HepG2 (cell line): ENCODE data around the gene GMNN. TPM values are rescaled to one million over a fixed set of nuclear protein-coding genes. Genes with fewer than 3 reads are reported as not detected.

Source experiments
- CAMTA2 ChIP-seq: sonication (generic); formaldehyde crosslinking; IDR thresholded peaks from 2 replicates; pipeline ENCODE4 v1.4.0; 2020; ENCODE audit warnings: mild to moderate bottlenecking, missing genetic modification reagents, borderline replicate concordance
- CBX1 ChIP-seq: IDR thresholded peaks from one replicate; pipeline ENCODE4 v1.6.1; 2016; ENCODE audit warnings: antibody characterized with exemption, low read depth
- CENPT ChIP-seq: sonication (generic); formaldehyde crosslinking; IDR thresholded peaks from 2 replicates; pipeline ENCODE4 v1.8.0; 2022; ENCODE audit warnings: low read depth, mild to moderate bottlenecking, moderate library complexity, missing genetic modification reagents
- CSRNP1 ChIP-seq: sonication (generic); formaldehyde crosslinking; IDR thresholded peaks from 2 replicates; pipeline ENCODE4 v1.8.1; 2023; ENCODE audit warnings: mild to moderate bottlenecking, missing genetic modification reagents
- ETV6 ChIP-seq: sonication (generic); formaldehyde crosslinking; conservative IDR thresholded peaks from 2 replicates; pipeline ENCODE4 v1.4.0; 2020; ENCODE audit warnings: missing genetic modification reagents
- FIP1L1 ChIP-seq: fragments of 200-400 bp; formaldehyde crosslinking; IDR thresholded peaks from 2 replicates; pipeline ENCODE4 v1.6.1; 2018; ENCODE audit warnings: low read depth, mild to moderate bottlenecking, low read length, moderate library complexity, borderline replicate concordance; ENCODE audit not compliant: insufficient read depth
- FOSL1 ChIP-seq: sonication (generic); formaldehyde crosslinking; IDR thresholded peaks from 2 replicates; pipeline ENCODE4 v1.9.0; 2021; ENCODE audit warnings: missing genetic modification reagents, borderline replicate concordance
- HMGXB4 ChIP-seq, 2 experiments: sonication (generic) in 1 of 2; formaldehyde crosslinking in 1 of 2; IDR thresholded peaks; 2 replicates each; pipeline versions ENCODE4 v1.4.0 to v1.6.1; 2018 to 2020; ENCODE audit warnings: missing genetic modification reagents in 2 of 2, borderline replicate concordance in 1 of 2, low read depth in 1 of 2, mild to moderate bottlenecking in 1 of 2, missing biosample characterization in 1 of 2
- HNF1B ChIP-seq: sonication (generic); formaldehyde crosslinking; IDR thresholded peaks from 2 replicates; pipeline ENCODE4 v1.5.1; 2020; ENCODE audit warnings: mild to moderate bottlenecking, moderate library complexity, missing genetic modification reagents
- NFYB ChIP-seq: sonication (generic); formaldehyde crosslinking; IDR thresholded peaks from 2 replicates; pipeline ENCODE4 v1.4.0; 2020; ENCODE audit warnings: missing genetic modification reagents
- PHB2 ChIP-seq: fragments of 450-650 bp; IDR thresholded peaks from 2 replicates; pipeline ENCODE4 v1.6.1; 2018; ENCODE audit not compliant: partially characterized antibody
- RARG ChIP-seq: sonication (generic); formaldehyde crosslinking; IDR thresholded peaks from 2 replicates; pipeline ENCODE4 v1.4.0; 2020; ENCODE audit warnings: low read depth, mild to moderate bottlenecking, missing genetic modification reagents
- RBFOX2 ChIP-seq: fragments of 200-400 bp; formaldehyde crosslinking; IDR thresholded peaks from 2 replicates; pipeline ENCODE4 v1.6.1; 2017; ENCODE audit warnings: low read depth, mild to moderate bottlenecking, low read length
- TBL1XR1 ChIP-seq: fragments of 150-350 bp; IDR thresholded peaks from 2 replicates; pipeline ENCODE4 v1.6.1; 2014; ENCODE audit warnings: borderline replicate concordance, low read length; ENCODE audit not compliant: partially characterized antibody
- ZFX ChIP-seq: sonication (generic); formaldehyde crosslinking; IDR thresholded peaks from 2 replicates; pipeline ENCODE4 v1.4.0; 2020; ENCODE audit warnings: mild to moderate bottlenecking, low read depth, missing genetic modification reagents, moderate library complexity
- ZNF296 ChIP-seq: sonication (generic); formaldehyde crosslinking; conservative IDR thresholded peaks from 2 replicates; pipeline ENCODE4 v1.5.0; 2020; ENCODE audit warnings: mild to moderate bottlenecking, missing genetic modification reagents
- ZNF3 ChIP-seq: IDR thresholded peaks from 2 replicates; pipeline ENCODE4 v1.7.0; 2017; ENCODE audit warnings: inconsistent platforms
- ZNF629 ChIP-seq: sonication (generic); formaldehyde crosslinking; conservative IDR thresholded peaks from 2 replicates; pipeline ENCODE4 v1.5.0; 2020; ENCODE audit warnings: missing genetic modification reagents
- ZNF687 ChIP-seq: sonication (generic); formaldehyde crosslinking; IDR thresholded peaks from 2 replicates; pipeline ENCODE4 v1.5.1; 2020; ENCODE audit warnings: mild to moderate bottlenecking, missing genetic modification reagents, moderate library complexity
- polyA plus RNA-seq, 8 experiments: library from polyadenylated mRNA; depleted of rRNA in 3 of 8; stranded (reverse) in 7 of 8; unstranded in 1 of 8; fragments of >200 nt; fragmentation: Illumina TruSeq in 4 of 8; extraction: Trizol in 4 of 8; gene quantifications; 2 replicates each; pipeline versions ENCODE4 v1.2.1 to v1.2.3, GENCODE V29; 2011 to 2016; ENCODE audit warnings: low read depth in 4 of 8, missing spikeins in 1 of 8, mixed read lengths in 1 of 8; ENCODE audit not compliant: insufficient read depth in 1 of 8
- total RNA-seq, 5 experiments: library from RNA; depleted of rRNA; stranded (reverse); fragments of >200 nt; fragmentation: Illumina TruSeq; extraction: Trizol; gene quantifications; 2 replicates each; pipeline ENCODE4 v1.2.3, GENCODE V29; 2016; ENCODE audit warnings: low read depth in 1 of 5

GMNN gene
- total and polyA plus RNA-seq, 2 of the 13 experiments (the other 11 are each of a cell fraction or from before 2014, with no cell fraction given), result 61.8 to 154 TPM

GRCh38 chr6:24774696-24775519 lies at the start of gene GMNN (continued):
- TF ChIP-seq ZNF687 (CRISPR knock-in tag) (peak; percentile 98), HMGXB4 (CRISPR knock-in tag; IDR thresholded peaks at IDR 0.05; ENCODE audit: borderline replicate concordance in 1 of 2, low read depth in 1 of 2) (peak; percentile 94 to 98), ZFX (peak; percentile 96), ZNF629 (CRISPR knock-in tag) (peak; percentile 51), NFYB (peak; percentile 95), CAMTA2 (CRISPR knock-in tag) (peak; percentile 92; the same call in 1 of the 2 replicates), HNF1B (CRISPR knock-in tag) (peak; percentile 83; the same call in 1 of the 2 replicates), CSRNP1 (CRISPR knock-in tag) (peak; percentile 88), ZNF296 (CRISPR knock-in tag) (no peak), FIP1L1 (no peak), ETV6 (CRISPR knock-in tag) (peak; percentile 88), RBFOX2 (peak; percentile 98), CBX1 (peak; percentile 93), FOSL1 (0 out of 2 replicates have a peak, but pooled peaks have one; percentile 12), CENPT (CRISPR knock-in tag) (peak; percentile 89; the same call in 1 of the 2 replicates), PHB2 (no peak), ZNF3 (CRISPR knock-in tag) (no peak), TBL1XR1 (no peak), RARG (no peak; the same call in 1 of the 2 replicates)
